Body of pancreas (tissue), 4 donors: ENCODE measurements around the gene FCGBP. TPM values are rescaled to one million over a fixed set of nuclear protein-coding genes. Genes with fewer than 3 reads are reported as not detected.

Source experiments
- ATAC-seq: fragments of 150-250 bp; one replicate; pipeline ENCODE4 v1.9.1; 2016
- DNase-seq, 4 donors: peaks; one replicate each; pipeline ENCODE4 v3.0.0-alpha.2; 2019
- H3K27ac ChIP-seq, 4 donors: fragments of 200-600 bp; sonication (generic); 1 replicate in 3 of 4; 2 replicates in 1 of 4; pipeline versions ENCODE4 v1.5.1 to v1.6.1; 2016 to 2019; ENCODE audit warnings: mild to moderate bottlenecking in 1 of 4, mixed read lengths in 1 of 4, moderate library complexity in 1 of 4
- H3K27me3 ChIP-seq, 2 donors: fragments of 200-600 bp; sonication (generic); one replicate each; pipeline ENCODE4 v1.6.0; 2016; ENCODE audit warnings: mild to moderate bottlenecking in 1 of 2
- H3K36me3 ChIP-seq, 2 donors: fragments of 200-600 bp; sonication (generic); replicated peaks in 1 of 2; 2 replicates each; pipeline ENCODE4 v1.5.1; 2016; ENCODE audit warnings: low read depth in 2 of 2; ENCODE audit not compliant: insufficient read depth in 1 of 2
- H3K4me1 ChIP-seq: fragments of 200-600 bp; sonication (generic); one replicate; pipeline ENCODE4 v1.6.0; 2016
- H3K4me3 ChIP-seq, 2 donors: fragments of 200-600 bp; sonication (generic); 1 replicate in 1 of 2; 2 replicates in 1 of 2; pipeline ENCODE4 v1.5.1; 2016 to 2019
- H3K9me3 ChIP-seq, 3 donors: fragments of 200-600 bp; sonication (generic); 1 replicate in 2 of 3; 2 replicates in 1 of 3; pipeline ENCODE4 v1.5.1; 2016
- CTCF ChIP-seq, 7 experiments: fragments of 450-650 bp in 4 of 7; fragments of 200-600 bp in 3 of 7; sonication (generic) in 3 of 7; IDR thresholded peaks; one replicate each; pipeline ENCODE4 v1.5.1; 2016 to 2019; ENCODE audit warnings: antibody characterized with exemption in 7 of 7
- POLR2A ChIP-seq, 3 donors: fragments of 450-650 bp; IDR thresholded peaks; one replicate each; pipeline ENCODE4 v1.6.1; 2016; ENCODE audit warnings: antibody characterized with exemption in 3 of 3, mild to moderate bottlenecking in 2 of 3
- WGBS, 2 donors: methylation state at CpG; one replicate each; pipeline ENCODE4 v1.1.5; 2017; 5-methylcytosine and 5-hydroxymethylcytosine counted together
- intact Hi-C: fragments of 100-400 bp; cut with DNase I; formaldehyde crosslinking; loops from one replicate; pipeline ENCODE4 v1.15.1; 2023
- total RNA-seq, 2 donors: library from RNA; depleted of rRNA; stranded (reverse); fragments of >200 nt; gene quantifications; one replicate each; pipeline ENCODE4 v1.1.0, GENCODE V29; 2016

The FCGBP gene
- total RNA-seq, 2 donors from 2014 or later: 19.4 to 24.1 TPM

- Histone ChIP-seq H3K27ac (no peak overlapping the region), H3K9me3 (no peaks in the 10 kb centered on the region), H3K4me3 (no peak overlapping the region), H3K4me1 (no peaks in the 10 kb centered on the region), H3K36me3 (no peaks in the 10 kb centered on the region), H3K27me3 (no peaks in the 10 kb centered on the region)
- no peak for TF ChIP-seq POLR2A (IDR thresholded peaks at IDR 0.05)
- WGBS, 2 donors: 87 to 89% methylated on average over 6 of the region's 6 CpGs
- DNase-seq (no peak), ATAC-seq (no peak)
- intact Hi-C loops: no loop called here
These were observed 14.5 kb downstream of the FCGBP start for GRCh38 chr19:39919976-39920375.

- TF ChIP-seq CTCF (IDR thresholded peaks at IDR 0.05) (no peak), POLR2A (IDR thresholded peaks at IDR 0.05) (no peak)
- no peak for ATAC-seq
- no peak for DNase-seq
- H3K27ac ChIP-seq: no peak overlapping the region
- H3K4me3 ChIP-seq: no peak overlapping the region
- no peaks in the 10 kb centered on the region for H3K9me3 ChIP-seq
- 91 to 98% methylated on average over 5 to 19 of the region's 20 CpGs for WGBS, 2 donors
- intact Hi-C loops: no loop called here
- no peaks in the 10 kb centered on the region for H3K36me3 ChIP-seq
- no peaks in the 10 kb centered on the region for H3K27me3 ChIP-seq
- peaks cover 8% of the 10 kb centered on the region for H3K4me1 ChIP-seq
These were observed 16.2 kb downstream of the FCGBP start for GRCh38 chr19:39918183-39918651.

GRCh38 chr19:39917561-39918182 lies 16.8 kb downstream of the FCGBP start:
- Histone ChIP-seq H3K36me3 (no peaks in the 10 kb centered on the region), H3K27ac (no peak overlapping the region), H3K4me1 (peaks cover 8% of the 10 kb centered on the region), H3K9me3 (no peaks in the 10 kb centered on the region), H3K27me3 (no peaks in the 10 kb centered on the region), H3K4me3 (no peak overlapping the region)
- TF ChIP-seq POLR2A (IDR thresholded peaks at IDR 0.05) (no peak), CTCF (IDR thresholded peaks at IDR 0.05) (no peak)
- 74 to 90% methylated on average over 3 to 9 of the region's 9 CpGs for WGBS, 2 donors
- ATAC-seq: no peak
- intact Hi-C loops: no loop called here
- DNase-seq: no peak

- H3K9me3 ChIP-seq: no peaks in the 10 kb centered on the region
- H3K4me1 ChIP-seq: peaks cover 8% of the 10 kb centered on the region
- DNase-seq (no peak), ATAC-seq (no peak)
- intact Hi-C loops: no loop called here
- WGBS, 2 donors: 73 to 91% methylated on average over 5 of the region's 5 CpGs
- TF ChIP-seq POLR2A (IDR thresholded peaks at IDR 0.05) (no peak), CTCF (IDR thresholded peaks at IDR 0.05) (no peak)
- H3K36me3 ChIP-seq: no peaks in the 10 kb centered on the region
- H3K27ac ChIP-seq: no peak overlapping the region
- H3K27me3 ChIP-seq: no peaks in the 10 kb centered on the region
- no peak overlapping the region for H3K4me3 ChIP-seq
These were observed 17.5 kb downstream of the FCGBP start for GRCh38 chr19:39916851-39917396.

- Histone ChIP-seq H3K4me3 (no peak overlapping the region), H3K4me1 (peaks cover 8% of the 10 kb centered on the region), H3K36me3 (no peaks in the 10 kb centered on the region), H3K27ac (no peak overlapping the region), H3K27me3 (no peaks in the 10 kb centered on the region), H3K9me3 (no peaks in the 10 kb centered on the region)
- intact Hi-C loops: no loop called here
- TF ChIP-seq POLR2A (IDR thresholded peaks at IDR 0.05) (no peak), CTCF (IDR thresholded peaks at IDR 0.05) (no peak)
- no peak for DNase-seq
- ATAC-seq: no peak
- WGBS, 2 donors: 62 to 72% methylated on average over 5 of the region's 5 CpGs
These were observed 18.2 kb downstream of the FCGBP start for GRCh38 chr19:39916236-39916635.
